Stimulated activated CD4-positive, alpha-beta T cell treated with anti-CD3 and anti-CD28 coated beads, Interleukin-15, amount 100 ng/mL, for 1 hour (primary cell): ENCODE data around the gene DHX8.

Experiments used
- DNase-seq, 2 donors: peaks; one replicate each; pipeline ENCODE4 v3.0.0-alpha.2; 2020; ENCODE audit warnings: low read depth in 1 of 2, low spot score in 1 of 2

The DHX8 gene

DNA sequence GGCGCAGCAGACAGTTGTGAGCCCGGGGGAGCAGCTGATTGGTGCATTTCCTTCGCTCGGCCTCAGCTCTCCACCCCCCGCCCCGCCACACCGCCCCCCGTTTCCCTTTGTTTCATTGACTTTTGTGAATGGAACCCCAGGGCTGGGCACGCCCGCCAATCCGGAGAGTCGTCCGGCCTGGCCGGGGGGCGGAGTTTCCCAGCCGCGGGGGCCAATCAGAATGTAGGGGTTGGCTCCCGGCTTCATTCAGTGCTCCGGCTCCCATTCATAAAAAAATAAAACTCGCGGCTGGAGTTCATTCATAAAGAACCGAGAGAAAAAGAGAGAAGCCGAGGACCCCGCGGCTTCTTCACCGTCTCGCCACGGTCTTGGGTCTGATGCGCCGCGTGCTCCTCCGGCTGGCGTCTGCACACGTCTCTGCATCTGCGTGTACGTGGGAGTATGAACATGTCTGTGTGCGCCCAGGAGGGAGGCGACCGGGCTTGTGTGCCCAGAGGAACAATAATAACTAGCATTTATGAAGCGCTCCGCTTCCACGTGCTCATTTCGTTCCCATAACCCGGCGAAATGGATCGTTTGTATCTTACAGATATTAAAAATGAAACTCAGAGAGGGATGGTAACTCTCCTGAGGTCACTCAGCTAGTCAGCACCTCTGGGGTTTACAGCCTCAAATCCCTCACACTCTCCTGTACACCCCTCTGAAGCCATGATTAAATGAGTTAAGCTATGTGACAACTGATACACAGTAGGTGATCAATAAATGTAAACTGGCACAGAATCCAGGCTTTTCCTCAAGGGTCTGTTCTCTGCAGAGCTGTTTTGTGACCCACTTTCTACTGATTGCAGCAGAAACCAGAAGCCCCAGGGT lies 62.8 kb downstream of the DHX8 start, which contains the start of gene ETV4:
TSS of gene ETV4 (minus strand) at position 22 of the 870 bp plus-strand sequence. CDS start 723 bp downstream, outside the sequence.
- peak; percentile 74 to 89 for DNase-seq

DNA sequence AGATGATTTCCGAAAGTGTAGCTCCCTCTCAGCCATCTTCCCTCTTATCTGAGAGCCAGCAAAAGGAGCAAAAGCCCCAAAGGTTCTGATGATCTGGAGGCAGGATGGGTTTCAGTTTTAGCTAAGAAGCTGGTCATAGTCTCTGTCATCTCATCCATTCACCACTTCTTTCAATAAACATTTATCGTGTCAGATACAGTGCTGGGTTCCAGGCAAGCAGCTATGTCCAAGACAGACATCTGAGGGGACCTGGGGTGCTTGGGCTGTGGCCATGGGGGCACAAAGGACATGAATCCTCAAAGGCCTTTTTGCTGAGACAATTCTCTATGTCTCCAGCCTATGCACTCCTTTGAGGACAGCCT lies 63.4 kb downstream of the DHX8 start:
- no peak for DNase-seq

DNA sequence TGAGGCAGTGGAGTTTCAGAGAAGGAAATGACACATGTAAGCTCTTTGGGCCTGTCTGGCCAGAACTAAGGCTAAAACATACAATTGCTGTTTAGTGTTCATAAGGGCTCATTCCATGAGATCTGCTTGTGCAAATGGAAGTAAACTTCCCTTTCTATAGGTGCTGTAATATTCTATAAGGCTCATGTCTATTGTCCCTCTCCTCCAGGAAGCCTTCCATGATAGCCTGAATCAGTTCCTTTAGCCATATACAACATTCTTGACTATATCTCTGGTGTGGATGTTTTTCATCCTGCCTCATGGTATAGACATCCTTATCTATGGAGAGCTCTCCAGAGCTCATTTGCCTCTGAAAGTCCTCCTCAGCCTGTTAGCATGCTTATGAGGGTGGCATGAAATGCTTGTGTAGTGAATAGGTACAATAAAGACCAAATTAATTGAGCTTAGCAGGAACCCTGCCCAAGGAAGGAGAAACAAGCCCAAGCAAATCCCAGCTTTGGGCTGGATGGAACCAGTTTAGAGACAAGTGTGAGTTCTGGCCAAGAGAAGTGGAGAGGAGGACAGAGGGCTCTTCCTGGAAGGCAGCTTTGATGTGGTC lies 64.0 kb downstream of the DHX8 start:
- DNase-seq: no peak

DNA sequence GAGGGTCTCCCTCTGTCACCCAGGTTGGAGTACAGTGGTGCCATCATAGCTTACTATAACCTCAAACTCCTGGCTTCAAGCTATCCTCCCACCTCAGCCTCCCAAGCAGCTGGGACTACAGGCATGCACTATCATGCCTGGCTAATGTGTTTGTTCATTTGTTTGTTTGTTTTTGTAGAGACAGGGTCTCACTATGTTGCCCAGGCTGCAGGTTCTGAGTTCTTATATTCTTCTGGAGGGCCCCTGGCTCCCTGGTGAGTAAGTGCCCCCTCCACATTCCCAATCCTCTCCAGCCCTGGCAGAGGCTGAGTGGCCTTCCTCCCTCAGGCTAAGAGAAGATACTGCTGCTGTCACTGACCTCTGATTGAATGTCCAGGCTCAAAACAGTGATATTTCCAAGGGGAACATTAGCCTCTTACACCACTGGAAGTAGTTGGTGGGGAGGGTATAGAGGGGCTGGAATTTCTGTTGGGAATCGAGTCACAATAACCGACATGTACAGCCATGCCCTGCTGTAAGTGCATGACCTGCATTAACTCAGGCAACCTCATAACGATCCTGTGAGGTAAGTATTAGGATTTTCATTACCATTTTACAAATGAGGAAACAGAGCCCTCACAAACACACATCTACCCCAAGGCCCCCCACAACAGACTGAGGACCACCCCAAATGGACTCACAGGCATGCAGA lies 65.1 kb downstream of the DHX8 start:
- no peak for DNase-seq

DNA sequence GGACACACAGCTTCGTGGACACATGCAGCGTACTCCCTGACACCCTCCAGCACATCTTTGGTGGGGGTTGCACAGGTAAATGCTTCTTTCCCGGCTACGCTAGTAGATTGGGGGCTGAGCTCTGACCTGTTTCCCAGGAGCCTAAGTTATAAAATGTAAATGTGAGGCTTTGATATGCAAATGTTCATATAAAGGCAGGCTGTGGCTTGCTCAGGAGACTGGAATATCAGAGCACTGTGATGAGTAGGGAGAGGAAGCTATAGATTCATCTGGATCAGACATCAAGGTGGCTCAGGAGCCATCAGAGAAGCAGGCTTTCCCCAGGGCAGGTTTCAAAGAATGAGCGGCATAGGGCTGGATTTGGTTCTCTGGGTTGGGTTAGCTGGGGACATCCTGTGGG lies 65.7 kb downstream of the DHX8 start:
- no peak for DNase-seq

DNA sequence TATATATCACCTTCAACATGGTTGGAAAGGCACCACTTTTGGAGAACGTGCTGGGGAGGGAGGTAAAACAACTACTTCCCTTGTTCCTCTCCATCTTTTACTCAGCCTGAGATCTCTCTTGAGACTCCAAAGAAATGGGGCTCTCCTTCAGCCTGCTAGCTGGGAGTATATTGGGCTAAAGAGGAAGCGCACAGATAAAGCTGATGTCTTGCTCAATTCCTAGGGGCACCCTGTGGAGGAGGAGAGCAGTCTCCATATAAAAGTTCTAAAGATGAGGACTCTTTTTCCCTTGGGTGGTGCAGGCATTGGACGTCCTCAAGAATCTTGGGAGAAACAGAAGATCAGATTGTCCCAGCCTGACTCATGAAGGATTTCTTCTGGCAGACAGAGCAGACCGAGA lies 67.0 kb downstream of the DHX8 start:
- no peak for DNase-seq

DNA sequence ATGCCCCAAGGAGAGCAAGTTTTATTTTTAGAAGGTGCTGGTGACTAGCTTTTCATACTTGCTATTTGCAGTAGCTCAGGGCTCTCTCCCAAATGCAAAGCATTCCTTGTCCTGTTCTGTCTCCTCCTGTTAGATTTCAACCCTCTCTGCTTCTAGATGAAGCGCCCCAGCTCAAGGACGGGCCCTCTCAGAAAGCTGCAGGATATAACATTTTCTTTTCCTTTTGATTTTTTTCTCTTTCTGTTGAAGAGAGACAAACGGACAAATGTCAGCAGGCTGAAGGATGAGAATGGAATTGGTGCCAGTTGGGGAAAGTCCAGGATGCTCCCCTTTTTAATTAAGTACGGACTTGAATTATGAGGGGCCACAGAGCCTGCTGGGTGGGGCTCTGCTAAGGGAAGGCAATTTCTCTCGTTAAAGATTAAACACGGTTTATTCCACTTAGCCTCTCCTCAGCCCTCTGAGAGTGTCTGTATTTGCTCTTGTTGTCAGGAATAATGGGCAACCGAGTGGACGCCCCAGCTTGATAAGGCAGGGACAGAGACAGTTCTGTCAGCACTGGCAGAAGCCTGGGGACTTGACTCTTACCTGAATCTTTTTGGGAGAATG lies 68.6 kb downstream of the DHX8 start:
- no peak for DNase-seq

DNA sequence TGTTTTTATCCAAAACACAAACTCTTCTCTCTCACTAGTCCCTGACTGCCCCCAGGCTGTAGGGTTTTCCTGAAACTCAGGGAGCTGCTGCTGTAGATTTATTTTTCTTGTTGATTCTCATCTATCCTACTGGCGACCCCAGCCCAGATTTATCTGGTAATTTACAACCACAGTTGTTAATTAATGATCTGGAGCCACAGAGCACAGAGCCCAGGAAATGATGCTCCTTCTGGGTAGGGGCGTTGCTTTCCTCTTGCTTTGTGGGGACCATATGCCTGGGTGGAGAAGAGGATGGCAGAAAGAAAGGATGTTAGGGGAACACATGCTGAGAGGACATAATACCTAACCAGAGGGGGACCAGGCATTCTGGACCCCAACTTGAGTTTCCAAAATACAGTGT lies 69.8 kb downstream of the DHX8 start:
- DNase-seq: no peak

DNA sequence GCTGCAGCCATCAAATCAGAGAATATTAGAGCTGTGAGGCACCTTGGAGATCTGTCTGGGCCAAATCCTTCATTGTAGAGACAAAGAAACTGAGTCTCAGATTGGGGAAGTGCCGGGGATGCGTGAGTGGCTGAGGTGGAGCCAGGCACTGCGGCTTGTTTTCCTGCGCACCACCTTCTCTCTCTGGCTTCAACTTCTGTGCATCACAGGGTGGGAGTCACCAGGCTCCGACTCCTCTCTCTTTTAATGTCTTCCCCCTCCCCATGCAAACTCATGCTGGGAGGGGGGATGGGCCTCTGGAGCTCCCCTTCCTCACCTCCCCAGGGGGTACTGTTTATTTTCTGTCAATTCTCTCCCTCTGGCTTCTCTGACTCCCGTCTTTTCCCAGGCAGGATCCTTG lies 71.1 kb downstream of the DHX8 start:
- DNase-seq: no peak

DNA sequence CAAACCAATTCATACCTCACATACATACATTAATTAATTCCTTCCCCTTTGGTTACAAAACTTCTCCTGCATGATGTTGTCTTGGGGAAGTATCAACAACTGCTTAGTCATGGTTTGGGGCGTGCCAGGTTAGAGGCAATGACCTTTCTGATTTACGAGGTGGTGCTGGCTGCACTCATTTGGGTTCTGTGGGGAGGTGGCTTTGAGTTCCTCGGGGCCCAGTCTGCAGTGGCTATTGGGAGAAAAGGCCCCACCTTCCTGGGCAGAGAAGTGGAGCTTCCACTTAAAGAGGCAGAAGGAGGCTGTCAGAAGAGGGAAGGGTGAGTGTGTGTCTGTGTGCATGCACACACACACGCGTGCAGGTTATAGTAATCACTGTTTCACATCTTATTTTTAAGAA lies 72.5 kb downstream of the DHX8 start:
- no peak for DNase-seq

DNA sequence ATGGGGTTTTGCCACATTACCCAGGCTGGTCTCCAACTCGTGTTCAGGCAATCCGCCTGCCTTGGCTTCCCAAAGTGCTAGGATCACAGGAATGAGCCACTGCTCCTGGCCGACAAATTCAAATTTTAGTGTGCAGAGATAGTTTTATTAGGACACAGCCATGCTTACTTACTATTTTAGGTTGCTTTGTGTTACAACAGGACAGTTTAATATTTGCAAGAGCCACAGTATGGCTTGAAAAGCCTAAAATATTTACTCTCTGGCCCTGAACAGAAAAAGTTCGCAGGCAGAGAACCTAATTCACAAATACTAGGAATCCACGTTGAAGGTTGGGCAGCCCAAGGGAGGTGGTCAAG lies 75.0 kb downstream of the DHX8 start:
- no peak for DNase-seq

DNA sequence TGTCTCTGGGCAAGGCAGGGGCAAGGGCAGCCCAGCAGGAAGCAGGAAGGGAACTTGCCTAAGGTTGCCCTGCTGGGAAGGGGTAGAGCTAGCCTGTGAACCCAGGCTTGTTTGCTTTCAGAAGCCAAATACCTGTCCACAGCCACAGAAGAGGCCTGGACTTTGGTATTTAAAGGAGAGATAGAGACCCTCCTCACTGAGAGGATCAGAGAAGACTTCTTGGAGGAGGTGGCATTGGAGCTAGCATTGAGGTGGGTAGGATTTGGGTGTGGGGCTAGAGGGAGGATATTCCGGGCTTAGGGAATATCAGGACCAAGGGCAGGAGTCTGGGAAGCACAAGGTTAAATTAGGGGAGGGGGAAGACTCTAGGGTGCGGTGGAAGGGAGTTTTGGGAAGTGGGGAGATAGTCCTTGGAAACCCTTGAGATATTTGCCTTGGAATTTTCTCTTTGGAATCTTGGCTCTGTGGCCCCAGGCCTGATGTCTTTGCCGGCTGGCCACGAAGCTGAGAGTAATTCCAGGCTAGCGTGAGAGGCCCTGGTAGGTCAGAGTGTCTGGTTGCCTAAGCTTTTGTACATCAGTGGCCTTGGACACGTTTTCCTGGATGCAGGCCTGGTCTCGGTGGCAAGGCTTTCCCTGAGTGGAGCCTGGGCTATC lies 75.5 kb downstream of the DHX8 start:
- DNase-seq: no peak

DNA sequence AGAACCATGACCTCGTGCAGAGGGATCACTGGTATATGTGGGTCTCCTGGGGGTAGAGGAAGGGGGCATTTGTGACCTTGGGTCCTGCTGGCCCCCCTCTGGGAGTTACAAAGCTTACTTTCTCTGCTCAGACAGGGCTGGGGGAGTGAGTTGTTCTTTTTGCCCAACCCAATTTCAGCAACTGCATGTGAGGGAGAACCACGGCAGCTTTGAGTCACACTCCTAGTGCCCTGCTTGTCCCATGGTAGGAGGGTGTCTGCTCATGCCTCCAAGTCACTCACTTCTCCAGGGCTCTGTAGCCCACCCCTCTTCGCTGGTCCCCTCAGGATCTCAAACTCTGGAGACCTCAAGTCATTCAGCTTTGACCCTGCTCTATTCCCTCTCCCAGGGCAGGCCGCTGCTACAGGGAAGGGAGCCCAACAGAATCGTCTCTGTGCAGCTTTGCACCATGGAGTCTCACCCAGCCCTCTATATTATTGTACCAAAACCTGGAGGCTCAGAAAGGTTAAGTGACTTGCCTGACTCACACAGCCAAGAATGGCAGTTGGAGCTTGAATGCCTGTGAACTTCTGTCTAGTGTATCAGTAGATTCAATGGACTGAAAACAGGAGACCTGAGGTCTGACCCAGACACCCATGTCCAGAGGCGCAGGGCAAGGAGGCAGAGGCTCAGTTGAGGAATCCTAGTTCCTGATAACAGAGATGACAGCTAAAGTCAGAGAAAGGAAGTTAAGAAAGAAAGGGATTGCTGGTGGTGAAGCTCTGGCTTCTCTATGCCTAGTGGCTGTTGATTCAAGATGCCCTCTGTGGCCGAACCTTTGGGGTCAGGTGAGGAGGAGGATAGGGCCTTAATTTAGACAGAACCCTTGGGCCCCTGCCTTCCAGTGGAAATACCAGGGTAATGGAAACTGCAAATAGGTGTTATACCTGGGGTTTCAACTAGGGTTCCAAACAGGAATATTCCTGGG lies 77.0 kb downstream of the DHX8 start:
- DNase-seq: no peak

DNA sequence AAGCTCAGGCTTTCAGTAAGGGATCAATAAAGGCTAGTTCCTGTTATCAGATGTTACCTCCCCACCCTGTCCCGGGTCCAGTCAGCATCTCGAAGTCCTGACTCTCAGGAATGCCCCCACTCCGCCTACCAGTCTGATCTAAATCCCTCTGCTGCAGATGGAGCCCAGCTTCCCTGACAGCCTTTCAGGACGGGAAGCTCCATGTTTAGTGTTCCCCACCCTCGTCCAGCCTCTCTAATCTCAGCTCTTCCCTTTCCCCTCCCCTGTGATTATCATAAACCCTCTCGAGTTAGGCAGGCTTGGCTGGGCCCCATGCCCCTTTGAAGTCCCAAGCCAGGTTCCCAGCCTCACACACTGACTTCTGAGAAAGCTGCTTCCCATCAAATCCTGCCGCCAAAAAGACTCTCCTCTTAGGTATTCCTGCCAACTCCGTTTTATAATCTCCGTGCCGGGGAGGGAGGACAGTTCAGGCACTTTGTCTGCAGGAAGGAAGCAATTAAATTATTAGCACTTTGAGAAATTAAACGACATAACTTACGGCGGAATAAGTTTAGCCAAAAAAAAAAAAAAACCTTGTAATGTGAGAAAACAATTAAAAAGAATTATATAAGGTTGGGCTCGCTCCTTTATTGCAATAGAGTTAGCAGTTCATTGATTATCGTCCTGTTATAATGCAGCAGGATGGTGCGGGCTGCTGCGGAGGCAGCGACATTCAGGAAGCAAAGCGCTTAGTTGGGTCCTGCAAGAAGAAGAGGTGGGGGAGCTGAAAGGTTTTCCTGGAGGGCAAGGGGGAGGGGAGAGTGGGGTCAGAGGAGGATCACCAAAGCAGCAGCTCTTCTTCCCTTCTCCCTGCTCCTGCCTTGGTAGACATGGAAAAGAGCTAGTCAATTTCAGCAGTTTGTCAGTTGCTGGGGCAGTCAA lies 79.2 kb downstream of the DHX8 start:
- no peak for DNase-seq

DNA sequence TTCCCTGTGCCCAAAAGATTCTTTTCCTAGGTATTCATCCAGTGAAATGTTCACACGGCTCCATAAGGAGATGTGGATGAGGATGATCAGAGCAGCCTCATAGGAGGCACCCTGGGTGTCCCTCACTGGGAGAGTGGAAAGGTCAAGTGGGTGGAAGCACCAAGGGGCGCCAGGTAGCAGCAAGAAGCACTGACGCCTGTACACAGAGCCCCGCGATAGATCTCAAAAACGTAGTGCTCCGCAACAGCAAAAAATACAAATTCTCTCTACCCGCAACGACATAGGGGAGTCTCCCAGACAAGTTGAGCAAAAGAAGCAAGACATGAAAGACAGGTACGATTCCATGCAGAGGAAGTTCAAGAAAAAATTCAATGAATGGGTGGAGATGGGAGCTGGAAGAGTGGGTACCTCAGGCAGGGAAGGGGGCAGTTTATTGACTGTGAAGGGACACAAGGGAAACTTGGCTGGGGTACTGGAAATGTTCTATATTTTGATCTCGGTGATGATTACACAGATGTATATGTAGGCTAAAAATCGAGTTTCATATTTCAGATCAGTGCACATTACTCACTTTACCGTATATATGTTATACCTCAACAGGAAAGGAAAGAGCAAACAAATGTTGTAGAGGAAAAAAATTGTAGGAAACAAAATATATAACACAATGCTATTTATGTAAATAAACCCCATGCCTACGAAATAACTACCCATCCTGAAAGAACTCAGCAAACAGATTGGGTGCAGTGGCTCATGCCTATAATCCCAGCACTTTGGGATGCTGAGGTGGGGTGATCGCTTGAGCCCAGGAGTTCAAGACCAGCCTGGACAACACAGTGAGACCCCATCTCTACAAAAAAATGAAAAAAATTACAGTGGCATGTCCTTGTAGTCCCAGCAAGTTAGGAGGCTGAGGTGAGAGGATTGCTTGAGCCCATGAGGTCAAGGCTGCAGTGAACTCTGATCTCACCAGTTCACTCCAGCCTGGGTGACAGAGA lies 80.1 kb downstream of the DHX8 start:
- DNase-seq: no peak

DNA sequence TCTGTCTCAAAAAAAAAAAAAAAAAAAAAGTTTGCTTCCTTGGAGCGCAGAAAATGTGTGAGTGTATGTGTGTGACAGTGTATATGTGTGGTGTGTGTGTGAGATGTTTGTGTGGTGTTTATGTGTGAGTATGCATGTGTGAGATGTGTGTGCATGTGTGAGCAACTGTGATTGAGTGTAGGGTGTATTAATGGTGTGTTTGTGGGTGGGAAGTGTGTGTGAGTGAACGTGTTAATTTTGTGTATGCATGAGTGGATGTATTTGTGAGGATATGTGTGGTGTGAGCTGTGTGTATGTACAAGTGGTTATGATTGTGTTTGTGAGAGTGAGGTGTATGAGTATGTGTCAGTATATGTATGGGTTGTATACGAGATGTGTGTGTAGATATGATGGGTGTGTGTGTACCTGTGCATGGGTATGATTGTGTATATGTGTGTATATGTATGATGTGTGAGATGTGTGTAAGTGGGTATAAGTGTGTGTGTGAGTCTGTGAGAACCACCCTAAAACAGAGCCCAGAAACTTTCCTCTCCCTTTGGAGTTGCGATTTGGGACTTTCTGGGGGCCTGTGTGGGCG lies 84.8 kb downstream of the DHX8 start:
- no peak for DNase-seq

DNA sequence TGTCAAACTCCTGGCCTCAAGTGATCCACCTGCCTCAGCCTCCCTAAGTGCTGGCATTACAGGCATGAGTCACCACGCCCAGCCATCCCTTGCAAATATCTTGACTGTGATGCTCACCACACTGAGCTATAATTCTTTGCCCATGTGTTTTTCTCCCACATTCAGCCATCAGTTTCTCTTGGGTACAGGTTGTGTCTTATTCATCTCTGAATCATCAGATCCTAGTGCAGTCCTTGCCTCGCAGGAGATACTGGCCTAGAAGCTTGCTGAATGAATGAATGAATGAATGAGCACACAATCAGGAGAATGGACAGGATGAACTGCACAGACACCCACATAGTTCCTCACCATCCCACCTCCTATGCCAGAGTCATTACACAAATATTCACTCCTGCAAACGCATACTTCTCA lies 86.7 kb downstream of the DHX8 start:
- no peak for DNase-seq
